K562 (cell line): ENCODE data around the gene B3GAT2. TPM values are rescaled to one million over a fixed set of nuclear protein-coding genes. Genes with fewer than 3 reads are reported as not detected.

ENCODE experiments used
- ATAC-seq: fragments of 200-7000 bp; cut with Tn5 transposase; 3 replicates; pipeline ENCODE4 v1.9.1; 2020; ENCODE audit warnings: moderate library complexity
- BruUV-seq: library from RNA; stranded (reverse); fragments of 400-500 nt; replicated peaks from 2 replicates; lab custom pipeline; 2021; lab: Mats Ljungman, UMichigan
- CTCF ChIA-PET: fragments of 300-600 bp; formaldehyde crosslinking; extraction: SDS; loops from one replicate; lab custom pipeline; 2021; ENCODE audit warnings: low intra/inter-chr PET ratio; lab: Yijun Ruan, JAX
- POLR2A ChIA-PET: fragments of 300-600, 350-650 bp; sonication (Branson Sonifier 250); formaldehyde crosslinking; extraction: SDS; loops from one replicate; lab custom pipeline; 2021; ENCODE audit warnings: antibody characterized with exemption, inconsistent platforms; lab: Yijun Ruan, JAX
- DNase-seq, 4 experiments: peaks; one replicate each; pipeline versions ENCODE4 v3.0.0 to v3.0.0-alpha.2; 2011 to 2018; ENCODE audit warnings: low spot score in 3 of 4, mixed read lengths in 3 of 4; ENCODE audit errors: extremely low read depth in 1 of 4
- FAIRE-seq: peaks from 2 replicates; lab custom pipeline; 2011; peaks lifted over from hg19 to GRCh38; lab: Jason Lieb, UNC
- H2AFZ ChIP-seq: 2 replicates; pipeline ENCODE4 v1.6.0; 2011; ENCODE audit warnings: low read depth, low read length, control low read depth, inconsistent platforms
- H3K27ac ChIP-seq: fragments of 200-600 bp; 3 replicates; pipeline ENCODE4 v1.8.0; 2011; ENCODE audit warnings: low read depth, mild to moderate bottlenecking, control low read depth, inconsistent platforms, low read length, moderate library complexity, mixed read lengths; ENCODE audit errors: extremely low read depth
- H3K27me3 ChIP-seq, 2 experiments: fragments of 300-600 bp in 1 of 2; 2 replicates in 1 of 2; 3 replicates in 1 of 2; pipeline versions ENCODE4 v1.6.0 to v1.8.0; 2011; ENCODE audit warnings: inconsistent platforms in 2 of 2, low read length in 2 of 2, mild to moderate bottlenecking in 1 of 2, mixed read lengths in 1 of 2, moderate library complexity in 1 of 2; ENCODE audit not compliant: control insufficient read depth in 2 of 2, insufficient read depth in 2 of 2
- H3K36me3 ChIP-seq: fragments of 300-600 bp; 3 replicates; pipeline ENCODE4 v1.8.0; 2011; ENCODE audit warnings: mild to moderate bottlenecking, low read length, inconsistent platforms; ENCODE audit not compliant: control insufficient read depth, insufficient read depth
- H3K4me1 ChIP-seq, 2 experiments: fragments of 200-600 bp in 1 of 2; replicated peaks in 1 of 2; 2 replicates in 1 of 2; 3 replicates in 1 of 2; pipeline versions ENCODE4 v1.5.1 to v1.8.0; 2011; ENCODE audit warnings: inconsistent platforms in 2 of 2, low read length in 2 of 2, mild to moderate bottlenecking in 1 of 2, mixed read lengths in 1 of 2, moderate library complexity in 1 of 2; ENCODE audit not compliant: control insufficient read depth in 2 of 2, insufficient read depth in 2 of 2
- H3K4me2 ChIP-seq: 2 replicates; pipeline ENCODE4 v1.6.1; 2011; ENCODE audit warnings: low read length, control low read depth, inconsistent platforms, mixed read lengths; ENCODE audit not compliant: insufficient read depth
- H3K4me3 ChIP-seq: fragments of 200-600 bp; sonication (generic), shearing (Covaris generic); 2 replicates; pipeline ENCODE4 v1.5.1; 2016; ENCODE audit warnings: control low read depth, inconsistent platforms
- H3K79me2 ChIP-seq: fragments of 200-600 bp; 3 replicates; pipeline ENCODE4 v1.8.0; 2011; ENCODE audit warnings: low read length, inconsistent platforms; ENCODE audit not compliant: control insufficient read depth, insufficient read depth
- H3K9ac ChIP-seq, 2 experiments: 2 replicates each; pipeline versions ENCODE4 v1.6.0 to v1.6.1; 2011; ENCODE audit warnings: low read depth in 2 of 2, low read length in 2 of 2, control low read depth in 1 of 2, inconsistent platforms in 1 of 2, mild to moderate bottlenecking in 1 of 2, mixed read lengths in 1 of 2; ENCODE audit not compliant: insufficient read depth in 1 of 2
- H3K9me1 ChIP-seq: one replicate; pipeline ENCODE4 v1.6.0; 2011; ENCODE audit warnings: inconsistent platforms, mild to moderate bottlenecking, low read length, moderate library complexity; ENCODE audit not compliant: control insufficient read depth, insufficient read depth
- H3K9me3 ChIP-seq: replicated peaks from 2 replicates; pipeline ENCODE4 v1.5.1; 2011; ENCODE audit warnings: low read depth, low read length, inconsistent platforms; ENCODE audit not compliant: control insufficient read depth, insufficient read depth
- H4K20me1 ChIP-seq: replicated peaks from 2 replicates; pipeline ENCODE4 v1.6.1; 2011; ENCODE audit warnings: low read length, inconsistent platforms, mixed read lengths; ENCODE audit not compliant: control insufficient read depth, insufficient read depth
- ATF2 ChIP-seq: sonication (generic); formaldehyde crosslinking; IDR thresholded peaks from 2 replicates; pipeline ENCODE4 v1.8.1; 2022; ENCODE audit warnings: missing genetic modification reagents
- ATF3 ChIP-seq, 2 experiments: fragments of 450-650 bp in 1 of 2; sonication (generic) in 1 of 2; formaldehyde crosslinking in 1 of 2; IDR thresholded peaks in 1 of 2; conservative IDR thresholded peaks in 1 of 2; 2 replicates each; pipeline versions ENCODE4 v1.6.1 to v1.8.1; 2016 to 2023; ENCODE audit warnings: mild to moderate bottlenecking in 2 of 2, moderate library complexity in 2 of 2, inconsistent platforms in 1 of 2, missing genetic modification reagents in 1 of 2
- BCLAF1 ChIP-seq, 2 experiments: fragments of 450-650 bp in 1 of 2; IDR thresholded peaks; 2 replicates each; pipeline ENCODE4 v1.6.1; 2011 to 2017; ENCODE audit warnings: low read depth in 2 of 2, antibody characterized with exemption in 1 of 2, borderline replicate concordance in 1 of 2, low read length in 1 of 2, mild to moderate bottlenecking in 1 of 2, mixed read lengths in 1 of 2; ENCODE audit not compliant: control insufficient read depth in 1 of 2
- CREB3 ChIP-seq: fragments of 450-650 bp; conservative IDR thresholded peaks from 2 replicates; pipeline ENCODE4 v1.6.1; 2016; ENCODE audit warnings: missing genetic modification characterization, low read depth, mild to moderate bottlenecking, missing compliant biosample characterization, moderate library complexity
- ESRRB ChIP-seq: fragments of 250-450 bp; sonication (Bioruptor Pico); IDR thresholded peaks from 2 replicates; pipeline ENCODE4 v1.5.0; 2020; ENCODE audit warnings: mild to moderate bottlenecking, moderate library complexity, borderline replicate concordance
- EZH2 ChIP-seq: IDR thresholded peaks from 2 replicates; pipeline ENCODE4 v1.6.1; 2012; ENCODE audit warnings: low read depth, mild to moderate bottlenecking, inconsistent platforms, low read length, borderline replicate concordance
- MTA3 ChIP-seq: fragments of 450-650 bp; formaldehyde crosslinking; IDR thresholded peaks from 2 replicates; pipeline ENCODE4 v1.6.1; 2017; ENCODE audit warnings: mild to moderate bottlenecking, borderline replicate concordance
- MXI1 ChIP-seq: IDR thresholded peaks from 2 replicates; pipeline ENCODE4 v1.6.1; 2011; ENCODE audit warnings: low read depth, mild to moderate bottlenecking, improper control_type of control experiment, low read length
- POLR2AphosphoS5 ChIP-seq: IDR thresholded peaks from 2 replicates; pipeline ENCODE4 v1.6.1; 2011; ENCODE audit warnings: mild to moderate bottlenecking, low read depth, low read length, moderate library complexity; ENCODE audit not compliant: control insufficient read depth, insufficient read depth
- POLR3G ChIP-seq: IDR thresholded peaks from 2 replicates; pipeline ENCODE4 v1.6.1; 2011; ENCODE audit not compliant: insufficient read length, insufficient replicate concordance; ENCODE audit errors: extremely low read depth
- PREB ChIP-seq: sonication (generic); formaldehyde crosslinking; IDR thresholded peaks from 2 replicates; pipeline ENCODE4 v1.8.1; 2023; ENCODE audit warnings: mild to moderate bottlenecking, missing genetic modification reagents
- ZNF586 ChIP-seq: fragments of 450-650 bp; formaldehyde crosslinking; conservative IDR thresholded peaks from 2 replicates; pipeline ENCODE4 v1.4.0; 2020; ENCODE audit warnings: mild to moderate bottlenecking, moderate library complexity
- ZNF764 ChIP-seq: fragments of 250-450 bp; sonication (Bioruptor Pico); IDR thresholded peaks from 2 replicates; pipeline ENCODE4 v1.4.0; 2020; ENCODE audit warnings: low read depth, mild to moderate bottlenecking, moderate library complexity
- WGBS: fragments of 100-300 bp; shearing (Covaris generic); methylation state at CpG from one replicate; pipeline ENCODE4 v1.1.6; 2016; ENCODE audit warnings: low coverage, mixed read lengths; ENCODE audit not compliant: insufficient coverage; ENCODE audit errors: missing lambda C conversion rate; 5-methylcytosine and 5-hydroxymethylcytosine counted together
- in situ Hi-C: fragments of 300-500 bp; cut with MboI; formaldehyde crosslinking; loops from 4 replicates; pipeline ENCODE4 v1.15.0; 2018; ENCODE audit warnings: inconsistent platforms, mixed read lengths
- intact Hi-C: fragments of 100-400 bp; cut with micrococcal nuclease; formaldehyde crosslinking; loops from 2 replicates; pipeline ENCODE4 v1.14.2; 2022
- polyA plus RNA-seq, 8 experiments: library from polyadenylated mRNA; depleted of rRNA in 4 of 8; stranded (reverse) in 5 of 8; unstranded in 3 of 8; fragments of >200 nt; fragmentation: Nextera tagmentation in 2 of 8; fragmentation: Illumina TruSeq in 1 of 8; extraction: Ambion mirVana in 2 of 8; extraction: Trizol in 1 of 8; gene quantifications; 2 replicates each; pipeline versions ENCODE4 v1.2.1 to v1.2.3, GENCODE V29; 2011 to 2014; ENCODE audit warnings: inconsistent platforms in 1 of 8, missing spikeins in 1 of 8
- total RNA-seq, 7 experiments: library from RNA; depleted of rRNA in 6 of 7; stranded (reverse); fragments of >200 nt in 6 of 7; fragmentation: Illumina TruSeq in 2 of 7; extraction: Trizol in 2 of 7; gene quantifications; 2 replicates each; pipeline versions ENCODE4 v1.2.1 to v1.2.3, GENCODE V29; 2011 to 2021; ENCODE audit warnings: low replicate concordance in 1 of 7

The B3GAT2 gene
- total and polyA plus RNA-seq, 9 of the 15 experiments (the other 6 are each of a cell fraction or from before 2014, with no cell fraction given), result 0.01 to 0.43 (median 0.04) TPM; not detected in 4

GRCh38 chr6:70998148-70998547 is 41.3 kb upstream of the B3GAT2 start:
- H3K9me3 ChIP-seq, result no peaks in the 10 kb centered on the region
- H2AFZ ChIP-seq, result no peak overlapping the region
- no peaks in the 10 kb centered on the region for H3K79me2 ChIP-seq
- ChIA-PET POLR2A (no interaction called here), CTCF (no interaction called here)
- H3K27me3 ChIP-seq, result no peaks in the 10 kb centered on the region
- ATAC-seq (no peak), DNase-seq (no peak), FAIRE-seq (no peak)
- no peak overlapping the region for H3K9ac ChIP-seq
- no peaks in the 10 kb centered on the region; a peak in 1 of 5 replicates for H3K4me1 ChIP-seq
- in situ Hi-C loops (no loop called here), intact Hi-C loops (no loop called here)
- no TSS peak for BruUV-seq
- no peaks in the 10 kb centered on the region for H3K36me3 ChIP-seq
- H3K9me1 ChIP-seq, result no peaks in the 10 kb centered on the region
- no peak overlapping the region for H3K4me2 ChIP-seq
- H3K27ac ChIP-seq, result no peak overlapping the region
- no peaks in the 10 kb centered on the region for H4K20me1 ChIP-seq
- 0% methylated on average over 3 of the region's 4 CpGs for WGBS
- no peak overlapping the region for H3K4me3 ChIP-seq
- TF ChIP-seq BCLAF1 (IDR thresholded peaks at IDR 0.05; ENCODE audit: borderline replicate concordance in 1 of 2, control insufficient read depth in 1 of 2, low read depth in 2 of 2, low read length in 1 of 2), result no peak
- TF ChIP-seq POLR3G, result no peak
- no peak for TF ChIP-seq MTA3
- no peak for TF ChIP-seq ATF2
- no peak for TF ChIP-seq POLR2AphosphoS5
- TF ChIP-seq ZNF764 (CRISPR knock-in tag), result no peak
- no peak for TF ChIP-seq EZH2
- no peak for TF ChIP-seq MXI1
- TF ChIP-seq ATF3 (IDR thresholded peaks at IDR 0.05), result no peak
- TF ChIP-seq ATF3 (CRISPR knock-in tag; conservative IDR thresholded peaks at IDR 0.05), result no peak
- no peak for TF ChIP-seq ESRRB
- no peak for TF ChIP-seq ZNF586 (CRISPR knock-in tag)
- no peak for TF ChIP-seq CREB3
- TF ChIP-seq PREB, result no peak
